HEK293T (cell line): ENCODE data around the gene SKAP1.

Experiments used
- CTCF ChIA-PET: fragments of 350-600 bp; formaldehyde crosslinking; extraction: SDS; loops from one replicate; lab custom pipeline; 2021; ENCODE audit warnings: antibody characterized with exemption, inconsistent platforms; lab: Yijun Ruan, JAX
- POLR2A ChIA-PET: fragments of 350-600 bp; formaldehyde crosslinking; extraction: SDS; loops from one replicate; lab custom pipeline; 2020; ENCODE audit warnings: antibody characterized with exemption, inconsistent platforms; lab: Yijun Ruan, JAX
- DNase-seq: peaks from one replicate; pipeline ENCODE4 v3.0.0; 2012; ENCODE audit warnings: mixed read lengths; ENCODE audit errors: extremely low spot score
- ARNT ChIP-seq: fragments of 450-650 bp; IDR thresholded peaks from 2 replicates; pipeline ENCODE4 v1.6.1; 2017; ENCODE audit warnings: mild to moderate bottlenecking
- BHLHE40 ChIP-seq: fragments of 450-650 bp; IDR thresholded peaks from 2 replicates; pipeline ENCODE4 v1.6.1; 2016; ENCODE audit warnings: mild to moderate bottlenecking, moderate library complexity, borderline replicate concordance
- CTBP1 ChIP-seq: fragments of 450-650 bp; IDR thresholded peaks from 2 replicates; pipeline ENCODE4 v1.6.1; 2016; ENCODE audit warnings: borderline replicate concordance
- ELF4 ChIP-seq: fragments of 450-650 bp; IDR thresholded peaks from 2 replicates; pipeline ENCODE4 v1.6.1; 2017; ENCODE audit warnings: antibody characterized with exemption
- FOXA1 ChIP-seq: fragments of 450-650 bp; IDR thresholded peaks from 2 replicates; pipeline ENCODE4 v1.6.1; 2016; ENCODE audit warnings: mild to moderate bottlenecking
- FOXK2 ChIP-seq: fragments of 450-650 bp; IDR thresholded peaks from 2 replicates; pipeline ENCODE4 v1.6.1; 2016; ENCODE audit warnings: mild to moderate bottlenecking
- FOXM1 ChIP-seq: fragments of 450-650 bp; IDR thresholded peaks from 2 replicates; pipeline ENCODE4 v1.6.1; 2017; ENCODE audit warnings: mild to moderate bottlenecking, borderline replicate concordance
- HDGF ChIP-seq: fragments of 450-650 bp; IDR thresholded peaks from 2 replicates; pipeline ENCODE4 v1.6.1; 2017; ENCODE audit warnings: antibody characterized with exemption, borderline replicate concordance
- L3MBTL2 ChIP-seq: fragments of 450-650 bp; conservative IDR thresholded peaks from 2 replicates; pipeline ENCODE4 v1.6.1; 2016; ENCODE audit warnings: mild to moderate bottlenecking
- LEF1 ChIP-seq: fragments of 450-650 bp; IDR thresholded peaks from 2 replicates; pipeline ENCODE4 v1.6.1; 2017; ENCODE audit warnings: mild to moderate bottlenecking, borderline replicate concordance
- NFRKB ChIP-seq: fragments of 450-650 bp; IDR thresholded peaks from 2 replicates; pipeline ENCODE4 v1.6.1; 2016; ENCODE audit warnings: mild to moderate bottlenecking, moderate library complexity
- SP1 ChIP-seq: fragments of 450-650 bp; IDR thresholded peaks from 2 replicates; pipeline ENCODE4 v1.6.1; 2017
- SUZ12 ChIP-seq: fragments of 450-650 bp; IDR thresholded peaks from 2 replicates; pipeline ENCODE4 v1.6.1; 2016; ENCODE audit warnings: mild to moderate bottlenecking
- TARDBP ChIP-seq: fragments of 450-650 bp; IDR thresholded peaks from 2 replicates; pipeline ENCODE4 v1.6.1; 2016
- ZNF384 ChIP-seq: fragments of 450-650 bp; IDR thresholded peaks from 2 replicates; pipeline ENCODE4 v1.6.1; 2016
- TF ChIP-seq, protein P1 (sequence below): fragments of 450-650 bp; IDR thresholded peaks from 2 replicates; pipeline ENCODE4 v1.6.1; 2016

Gene SKAP1

DNA sequence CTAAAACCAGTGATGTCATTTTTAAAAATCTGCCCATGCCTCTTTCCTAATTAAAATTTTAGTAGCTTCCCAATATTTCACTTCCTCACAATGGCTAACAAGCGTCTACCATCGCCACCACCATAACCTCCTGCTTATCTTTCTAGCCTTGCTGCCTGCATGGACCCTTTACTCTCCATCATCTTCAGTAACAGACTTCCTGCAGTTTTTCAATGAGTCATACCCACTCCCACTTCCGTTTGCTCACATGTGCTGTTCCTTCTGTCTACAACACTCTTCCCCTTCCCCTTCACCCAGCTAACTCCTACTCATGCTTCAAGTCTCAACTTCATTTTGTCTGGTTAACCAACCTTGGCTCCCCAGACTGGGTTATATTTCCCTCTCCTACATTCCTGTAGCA is 12.8 kb upstream of the SKAP1 start:
- POLR2A ChIA-PET = no interaction called here
- DNase-seq = no peak

DNA sequence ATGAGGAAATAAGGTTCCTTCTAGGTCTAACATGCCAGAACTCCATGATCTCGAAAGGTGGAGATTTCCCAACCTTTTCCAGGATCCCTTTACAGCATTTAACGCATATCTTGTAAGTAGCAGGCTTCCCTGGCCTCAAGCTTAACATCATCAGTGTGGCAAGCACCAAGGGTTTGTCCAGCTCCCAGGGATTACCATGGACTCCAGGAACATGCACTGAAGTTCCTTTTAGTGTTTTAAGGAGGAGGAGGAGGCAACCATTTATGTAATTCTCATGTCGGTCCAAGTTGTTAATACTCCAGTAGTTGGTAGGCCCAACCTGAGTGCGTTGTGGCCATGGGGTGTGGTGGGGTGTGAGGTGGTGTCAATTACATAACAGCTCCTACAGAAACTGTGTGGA is 11.8 kb upstream of the SKAP1 start:
- CTCF ChIA-PET = no interaction called here
- POLR2A ChIA-PET = no interaction called here
- TF ChIP-seq ZNF384 = no peak
- TF ChIP-seq SP1 = no peak
- no peak for TF ChIP-seq FOXM1
- no peak for TF ChIP-seq BHLHE40
- no peak for TF ChIP-seq TARDBP
- no peak for TF ChIP-seq ARNT
- TF ChIP-seq CTBP1 = no peak
- TF ChIP-seq HDGF = no peak
- DNase-seq = no peak

More for the DNA sequence above, 12.8 kb upstream of the SKAP1 start:
- TF ChIP-seq SUZ12 = no peak
- TF ChIP-seq, protein P1, sequence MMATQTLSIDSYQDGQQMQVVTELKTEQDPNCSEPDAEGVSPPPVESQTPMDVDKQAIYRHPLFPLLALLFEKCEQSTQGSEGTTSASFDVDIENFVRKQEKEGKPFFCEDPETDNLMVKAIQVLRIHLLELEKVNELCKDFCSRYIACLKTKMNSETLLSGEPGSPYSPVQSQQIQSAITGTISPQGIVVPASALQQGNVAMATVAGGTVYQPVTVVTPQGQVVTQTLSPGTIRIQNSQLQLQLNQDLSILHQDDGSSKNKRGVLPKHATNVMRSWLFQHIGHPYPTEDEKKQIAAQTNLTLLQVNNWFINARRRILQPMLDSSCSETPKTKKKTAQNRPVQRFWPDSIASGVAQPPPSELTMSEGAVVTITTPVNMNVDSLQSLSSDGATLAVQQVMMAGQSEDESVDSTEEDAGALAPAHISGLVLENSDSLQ = no peak
- no peak for TF ChIP-seq ZNF384
- TF ChIP-seq LEF1 = no peak
- CTCF ChIA-PET = interaction anchor here (0.9 kb wide), 1 partner anchor 135 kb away, joined by 3 read pairs; no protein-coding TSS in a partner anchor

DNA sequence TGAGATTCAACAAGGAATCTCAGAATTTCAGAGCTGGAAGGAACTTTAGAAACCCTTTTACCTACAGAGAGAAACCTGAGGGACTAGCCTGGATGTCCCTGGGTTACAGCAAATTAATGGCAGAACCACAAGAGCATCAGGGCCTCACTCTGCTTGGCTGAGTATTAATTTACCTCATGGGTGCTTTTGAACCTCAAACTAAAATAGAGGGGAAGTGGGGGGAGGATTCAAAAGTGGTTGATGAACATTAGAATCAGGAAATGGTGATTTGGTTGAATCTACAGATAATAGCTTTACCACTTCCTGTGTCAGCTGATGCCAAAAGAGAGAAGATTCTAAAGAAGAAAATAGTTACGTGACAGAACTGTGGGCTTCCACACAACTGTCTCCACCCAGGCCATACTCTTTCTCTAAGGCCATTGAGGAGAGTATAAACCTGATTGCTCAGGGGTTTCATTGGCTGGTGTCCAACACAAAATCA is 11.3 kb upstream of the SKAP1 start:
- ChIA-PET POLR2A (no interaction called here), CTCF (no interaction called here)
- no peak for DNase-seq
- TF ChIP-seq SUZ12 = no peak
- no peak for TF ChIP-seq ZNF384
- no peak for TF ChIP-seq BHLHE40
- TF ChIP-seq ELF4 = no peak
- no peak for TF ChIP-seq FOXM1
- TF ChIP-seq L3MBTL2 = no peak
- TF ChIP-seq CTBP1 = no peak
- no peak for TF ChIP-seq ARNT
- no peak for TF ChIP-seq SP1

DNA sequence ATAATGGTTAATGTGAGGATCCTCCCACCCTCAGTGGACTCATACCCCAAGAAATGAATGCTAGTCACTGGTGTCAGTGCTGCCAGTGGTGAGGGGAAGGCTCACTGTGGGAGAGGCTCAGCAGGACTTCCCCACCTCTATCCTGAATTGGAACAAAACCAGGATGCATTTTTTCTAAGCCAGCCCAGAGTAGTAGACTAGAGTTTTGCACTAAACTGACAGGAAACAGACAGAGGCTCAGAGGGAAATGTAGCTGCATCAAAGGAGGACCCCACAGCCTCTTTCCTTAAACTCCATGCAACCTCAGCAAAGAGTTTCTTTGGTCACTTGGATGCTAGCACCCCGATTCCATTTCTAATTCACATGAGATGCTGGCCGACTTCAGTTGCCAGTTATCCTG is 10.7 kb upstream of the SKAP1 start:
- no peak for DNase-seq
- CTCF ChIA-PET = no interaction called here
- POLR2A ChIA-PET = no interaction called here
- no peak for TF ChIP-seq ZNF384
- no peak for TF ChIP-seq ELF4
- no peak for TF ChIP-seq TARDBP

DNA sequence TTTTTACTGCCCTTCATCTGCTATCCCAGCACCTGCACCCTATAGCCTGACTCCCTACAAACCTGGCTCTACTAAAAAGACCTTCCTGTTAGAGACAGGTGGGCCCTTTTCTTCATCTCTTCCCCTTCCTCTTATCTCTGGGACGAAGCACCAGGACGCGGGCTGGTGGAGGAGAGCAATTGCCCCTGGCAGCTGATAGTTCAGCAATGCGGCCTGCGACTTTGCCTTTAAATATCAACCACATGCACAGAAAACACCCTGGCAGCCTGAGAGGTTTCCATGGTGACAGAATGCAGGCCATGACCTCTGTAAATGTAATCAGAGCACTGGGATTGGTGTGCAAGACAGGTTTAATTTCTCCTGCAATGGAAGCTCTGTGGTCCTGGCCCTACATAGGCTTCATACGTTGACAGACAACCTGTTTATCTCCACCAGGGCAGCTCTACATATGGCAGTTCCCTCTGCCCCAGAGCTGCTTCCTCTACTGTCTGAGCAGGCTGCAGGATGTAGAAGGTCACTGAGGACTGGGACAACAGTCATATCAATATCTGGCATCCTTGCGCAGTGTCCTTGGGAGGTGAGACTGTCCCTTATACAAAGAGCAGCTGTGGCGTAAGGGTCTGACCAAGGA is 10.0 kb upstream of the SKAP1 start:
- CTCF ChIA-PET = interaction anchor here (1.4 kb wide), 1 partner anchor 9 kb away, joined by 4 read pairs; no protein-coding TSS in a partner anchor
- no peak for DNase-seq
- TF ChIP-seq LEF1 (no peak), SUZ12 (no peak)

DNA sequence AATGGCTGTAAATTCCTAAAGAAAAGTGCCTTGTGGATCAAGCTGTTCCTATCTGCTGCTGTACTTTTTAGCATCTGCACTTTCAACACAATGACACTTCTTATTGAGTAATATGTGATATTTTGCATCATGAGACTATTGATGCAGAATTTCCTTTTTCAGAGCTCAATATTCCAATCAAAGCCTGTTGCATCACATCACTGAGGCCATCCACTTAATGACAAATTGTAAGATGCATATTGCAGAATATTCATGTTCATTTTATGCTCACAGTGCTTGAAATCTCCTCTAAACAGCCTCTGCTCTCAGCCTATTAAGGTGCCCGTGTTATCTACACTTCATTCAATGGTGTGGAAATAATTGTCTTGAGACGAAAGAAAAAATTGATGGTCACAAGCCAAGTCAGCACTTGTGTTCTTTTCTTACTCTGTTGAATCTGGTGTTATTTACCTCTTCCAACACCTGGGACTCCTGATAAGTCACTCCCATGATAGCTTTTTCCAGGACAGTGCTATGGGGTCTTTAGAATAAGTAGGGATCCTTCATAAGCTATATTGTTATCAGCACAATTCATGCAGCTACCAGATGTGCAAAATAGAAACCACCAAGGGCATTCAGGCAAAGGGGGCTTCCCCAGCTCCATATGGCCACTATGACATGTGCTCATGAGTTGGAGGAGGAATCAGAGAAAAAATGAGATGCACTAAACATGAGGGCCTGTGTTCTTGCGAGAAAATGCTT is 9.3 kb upstream of the SKAP1 start:
- TF ChIP-seq L3MBTL2 = no peak
- no peak for TF ChIP-seq LEF1
- no peak for TF ChIP-seq NFRKB
- no peak for TF ChIP-seq BHLHE40
- TF ChIP-seq ELF4 = no peak
- TF ChIP-seq, protein P1 = no peak
- no peak for TF ChIP-seq TARDBP
- no peak for TF ChIP-seq FOXM1
- TF ChIP-seq FOXA1 = no peak
- ChIA-PET CTCF (interaction anchor here (0.6 to 1.4 kb wide), 3 partner anchors 8 to 14 kb away, joined by 3 to 4 read pairs (median 3); no protein-coding TSS in a partner anchor), POLR2A (no interaction called here)
- DNase-seq = no peak

More for the DNA sequence above, 10.0 kb upstream of the SKAP1 start:
- POLR2A ChIA-PET = no interaction called here

DNA sequence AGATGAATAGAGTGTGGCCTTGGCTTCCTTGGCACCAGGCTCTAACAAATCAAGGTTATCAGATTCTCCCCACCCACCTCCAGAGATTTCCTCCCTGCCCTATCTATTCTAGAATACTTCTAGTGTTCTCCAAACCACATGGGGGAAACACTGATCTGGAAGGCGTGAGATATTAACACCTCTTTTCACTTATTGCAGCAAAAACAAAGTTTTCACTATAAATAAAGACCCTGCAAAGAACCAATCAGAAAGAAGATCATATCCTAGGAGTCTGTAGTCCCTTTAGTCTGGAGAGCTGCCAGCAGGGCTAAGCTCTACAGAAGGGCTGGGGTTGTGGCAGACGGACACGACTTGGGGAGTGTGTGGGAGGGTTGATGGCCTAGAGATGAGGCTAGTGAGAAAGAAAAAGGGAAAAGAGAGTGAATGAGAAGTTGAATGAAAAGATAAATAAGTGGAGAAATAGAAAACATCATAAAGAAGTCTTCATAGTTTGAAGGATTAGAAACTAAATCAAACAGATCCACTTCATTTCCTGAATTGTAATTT is 8.6 kb upstream of the SKAP1 start:
- no peak for DNase-seq
- TF ChIP-seq ZNF384 (no peak), CTBP1 (no peak), ELF4 (no peak), TARDBP (no peak), BHLHE40 (no peak), FOXM1 (no peak), L3MBTL2 (no peak), ARNT (no peak), FOXK2 (no peak), LEF1 (no peak), NFRKB (no peak), SP1 (no peak)
- TF ChIP-seq, protein P1 = no peak
- POLR2A ChIA-PET = no interaction called here
- CTCF ChIA-PET = interaction anchor here (0.7 to 1.4 kb wide), 3 partner anchors 8 to 33 kb away, joined by 3 to 4 read pairs (median 3); no protein-coding TSS in a partner anchor
